Activated naive CD4-positive, alpha-beta T cell treated with anti-CD3 and anti-CD28 coated beads, Interleukin-2, amount 10 ng/mL, durations not matched to agents 7 days and 5 days (primary cell): ENCODE results near the gene ZSCAN5C.
A peak's percentile ranks its signal among the peaks of the same experiment; 100 is the strongest.
"Not testable (repeated sequence)": the region's sequence is repeated elsewhere in the genome, so short reads cannot be mapped to it uniquely, and the experiment has no call there.

Experiments
- CTCF ChIA-PET: fragments of 350-600 bp; sonication (Branson Sonifier 250); formaldehyde crosslinking; loops from one replicate; lab custom pipeline; 2021; ENCODE audit warnings: antibody characterized with exemption; lab: Charles Lee
- DNase-seq: peaks from one replicate; pipeline ENCODE4 v3.0.0-alpha.2; 2020
- H3K27ac Mint-ChIP-seq: one replicate; pipeline ENCODE4 v1.8.0; 2021; ENCODE audit warnings: mild to moderate bottlenecking, moderate library complexity, mixed read lengths
- H3K27me3 Mint-ChIP-seq: one replicate; pipeline ENCODE4 v1.8.0; 2021; ENCODE audit warnings: mild to moderate bottlenecking, mixed read lengths
- H3K36me3 Mint-ChIP-seq: one replicate; pipeline ENCODE4 v1.8.0; 2021; ENCODE audit warnings: mixed read lengths
- H3K4me1 Mint-ChIP-seq: one replicate; pipeline ENCODE4 v1.8.0; 2021; ENCODE audit warnings: mixed read lengths
- H3K4me3 Mint-ChIP-seq: one replicate; pipeline ENCODE4 v1.8.0; 2021; ENCODE audit warnings: mild to moderate bottlenecking, moderate library complexity, mixed read lengths
- H3K9me3 Mint-ChIP-seq: one replicate; pipeline ENCODE4 v1.8.0; 2021; ENCODE audit warnings: mixed read lengths

The ZSCAN5C gene

DNA sequence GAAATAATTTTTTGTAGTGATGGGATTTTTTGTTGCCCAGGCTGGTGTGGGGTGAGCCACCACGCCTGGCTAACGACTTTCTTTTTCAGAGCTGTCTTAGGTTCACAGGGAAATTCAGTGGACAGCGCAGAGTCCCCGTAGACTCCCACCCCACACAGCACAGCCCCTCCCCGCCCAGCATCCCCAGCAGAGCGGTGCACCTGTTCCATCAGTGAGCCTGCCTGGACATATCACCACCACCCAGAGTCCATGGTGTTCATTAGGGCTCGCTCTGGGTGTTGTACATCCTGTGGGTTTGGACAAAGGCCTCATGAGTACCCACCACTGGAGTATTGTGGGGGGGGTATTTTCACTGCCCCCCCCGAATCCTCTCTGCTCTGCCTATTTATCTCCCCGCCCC lies 8.0 kb downstream of the ZSCAN5C start:
- H3K27me3 Mint-ChIP-seq, H3K4me1 Mint-ChIP-seq, H3K27ac Mint-ChIP-seq, H3K9me3 Mint-ChIP-seq, H3K36me3 Mint-ChIP-seq, H3K4me3 Mint-ChIP-seq, CTCF ChIA-PET, DNase-seq: not testable (repeated sequence)

DNA sequence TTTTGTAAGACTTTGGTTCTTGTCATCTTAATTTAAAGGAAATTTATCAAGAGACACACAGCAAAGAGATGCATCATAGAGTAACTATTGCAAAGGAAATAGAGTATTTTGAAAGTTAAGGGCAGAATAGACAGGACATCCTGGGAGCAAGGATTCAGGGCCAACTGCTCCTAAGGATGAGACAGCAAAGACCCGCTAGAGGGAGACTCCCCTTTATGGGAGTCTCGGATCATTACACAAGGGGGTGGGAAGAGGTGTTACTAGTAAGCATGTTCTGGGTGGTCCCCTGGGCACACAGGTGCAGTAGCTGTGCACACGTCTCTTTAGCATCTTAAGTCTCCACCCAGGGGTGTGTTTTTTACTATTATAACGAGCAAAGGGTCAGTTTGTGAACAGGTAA lies 9.6 kb downstream of the ZSCAN5C start:
- CTCF ChIA-PET, result no interaction called here
- no peak overlapping the region for H3K27ac Mint-ChIP-seq
- DNase-seq, result no peak
- H3K4me3 Mint-ChIP-seq, result no peak overlapping the region
- no peaks in the 10 kb centered on the region for H3K9me3 Mint-ChIP-seq
- peaks cover under 1% of the 10 kb centered on the region for H3K4me1 Mint-ChIP-seq
- peaks cover 16% of the 10 kb centered on the region for H3K27me3 Mint-ChIP-seq
- H3K36me3 Mint-ChIP-seq, result no peaks in the 10 kb centered on the region

DNA sequence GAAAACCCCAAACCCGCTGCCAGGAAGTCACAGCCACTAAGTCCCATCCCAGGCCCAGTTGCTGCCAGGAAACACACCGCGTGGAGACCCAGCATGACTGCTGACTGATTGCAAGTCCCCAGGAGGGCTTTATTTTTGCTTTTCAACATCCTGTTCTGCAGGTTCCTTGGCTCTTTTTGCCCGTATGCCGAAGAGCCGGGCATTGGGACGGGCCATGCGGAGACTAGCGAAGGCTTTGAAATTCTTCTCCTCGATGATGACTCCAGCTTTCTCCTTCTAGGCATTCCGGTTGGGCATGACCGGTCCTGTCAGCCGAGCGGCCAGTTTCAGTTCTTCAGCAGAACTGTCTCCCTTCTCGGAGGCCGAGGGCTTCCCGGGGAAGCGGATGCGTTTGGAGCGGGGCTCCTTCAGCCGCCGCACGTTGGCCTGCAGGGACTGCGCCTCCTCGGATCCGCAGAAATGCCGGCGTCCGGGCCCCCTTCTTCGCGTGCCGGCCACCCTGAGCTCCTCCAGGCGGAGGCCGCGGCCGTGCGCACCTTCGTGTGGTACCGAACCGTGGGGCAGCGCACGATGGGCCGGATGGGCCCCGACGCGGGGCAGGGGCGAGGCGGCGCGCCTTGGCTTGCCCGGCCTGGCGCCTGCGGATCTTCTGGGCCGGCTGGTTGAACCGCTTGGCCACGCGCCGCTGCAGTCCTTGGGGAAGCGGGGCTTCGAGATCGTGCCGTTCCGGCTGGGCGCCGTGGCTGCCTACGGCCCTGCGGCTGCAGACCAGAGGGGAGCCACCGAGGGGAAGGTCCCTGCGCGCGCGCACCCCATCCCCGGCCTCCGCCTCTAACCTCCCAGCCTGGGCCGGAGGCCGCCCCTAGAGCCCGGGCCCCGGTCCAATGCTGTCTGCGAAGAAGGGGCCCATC lies 15.2 kb downstream of the ZSCAN5C start:
- Mint-ChIP-seq H3K4me3 (peak overlapping the region; percentile 44), H3K27ac (no peak overlapping the region), H3K4me1 (peaks cover 8% of the 10 kb centered on the region), H3K9me3 (no peaks in the 10 kb centered on the region), H3K36me3 (no peaks in the 10 kb centered on the region), H3K27me3 (peaks cover 33% of the 10 kb centered on the region)
- CTCF ChIA-PET, result no interaction called here
- DNase-seq, result peak; percentile 32

DNA sequence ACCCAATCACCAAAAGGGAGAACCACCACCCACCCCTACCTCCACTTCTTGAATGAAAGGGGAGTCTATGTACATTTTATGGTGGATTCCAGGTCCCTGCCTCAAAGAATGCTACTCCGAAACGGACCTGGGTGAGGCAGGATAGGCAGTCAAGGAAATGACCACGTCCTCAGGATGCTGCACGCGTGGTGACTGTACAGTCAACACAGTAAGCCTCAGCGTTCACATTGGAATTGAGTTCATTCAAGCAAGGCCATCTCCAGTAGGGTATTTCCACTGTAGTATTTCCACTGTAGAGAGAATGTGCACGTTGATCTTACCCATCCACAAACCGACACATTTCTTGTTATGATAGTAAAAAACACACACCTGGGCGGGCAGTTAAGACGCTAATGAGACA lies 16.9 kb downstream of the ZSCAN5C start:
- no peaks in the 10 kb centered on the region for H3K36me3 Mint-ChIP-seq
- no peak overlapping the region for H3K27ac Mint-ChIP-seq
- no peak for DNase-seq
- peaks cover 8% of the 10 kb centered on the region for H3K4me1 Mint-ChIP-seq
- no peak overlapping the region for H3K4me3 Mint-ChIP-seq
- peaks cover 33% of the 10 kb centered on the region for H3K27me3 Mint-ChIP-seq
- CTCF ChIA-PET, result no interaction called here
- no peaks in the 10 kb centered on the region for H3K9me3 Mint-ChIP-seq

DNA sequence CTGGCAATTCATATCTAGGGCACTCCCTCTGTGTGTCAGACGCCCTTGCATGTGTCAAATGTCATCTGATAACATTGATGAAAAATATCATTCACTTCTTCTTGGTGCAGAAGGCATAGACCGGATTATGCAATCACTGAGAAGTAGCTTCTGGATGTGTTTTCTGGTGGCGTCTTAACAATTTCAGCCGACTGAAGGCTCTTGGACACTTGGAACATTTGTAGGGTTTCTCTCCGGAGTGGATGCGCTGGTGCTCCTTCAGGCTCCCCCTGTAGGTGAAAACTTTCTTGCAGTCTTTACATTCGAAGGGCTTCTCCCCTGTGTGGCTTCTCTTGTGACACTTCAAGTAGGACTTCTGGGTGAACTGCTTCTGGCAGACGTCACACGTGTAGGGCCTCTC lies 19.4 kb downstream of the ZSCAN5C start:
- DNase-seq, H3K9me3 Mint-ChIP-seq, H3K36me3 Mint-ChIP-seq, H3K4me3 Mint-ChIP-seq, H3K27ac Mint-ChIP-seq, H3K4me1 Mint-ChIP-seq: not testable (repeated sequence)
- CTCF ChIA-PET, result interaction anchor here (1.7 to 1.8 kb wide), 2 partner anchors 33 to 39 kb away, joined by 3 to 4 read pairs; no protein-coding TSS in a partner anchor
- H3K27me3 Mint-ChIP-seq, result peaks cover 23% of the 10 kb centered on the region

DNA sequence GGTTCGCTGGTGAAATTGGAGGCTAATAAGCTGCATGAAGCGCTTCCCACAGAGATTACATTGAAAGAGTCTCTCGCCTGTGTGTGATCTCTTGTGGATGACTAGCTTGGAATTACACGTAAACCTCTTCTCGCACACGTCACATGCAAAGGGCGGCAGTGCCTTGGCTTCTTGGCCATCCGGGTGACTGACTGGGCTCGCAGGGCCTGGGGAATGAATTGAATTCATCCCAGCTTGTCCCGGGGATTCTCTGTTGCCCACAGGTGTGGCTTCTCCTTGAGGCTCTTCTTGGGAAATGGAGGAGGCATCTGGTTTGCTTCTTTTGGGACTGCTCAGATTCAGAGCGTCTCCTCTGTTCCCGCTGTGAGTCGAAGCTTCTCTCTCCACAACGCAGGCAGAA lies 19.8 kb downstream of the ZSCAN5C start:
- no peaks in the 10 kb centered on the region for H3K9me3 Mint-ChIP-seq
- no peak for DNase-seq
- H3K36me3 Mint-ChIP-seq, result no peaks in the 10 kb centered on the region
- H3K27ac Mint-ChIP-seq, result no peak overlapping the region
- no peak overlapping the region for H3K4me3 Mint-ChIP-seq
- H3K27me3 Mint-ChIP-seq, result peaks cover 18% of the 10 kb centered on the region
- H3K4me1 Mint-ChIP-seq, result peaks cover 7% of the 10 kb centered on the region
- CTCF ChIA-PET, result interaction anchor here (1.8 kb wide), 1 partner anchor 39 kb away, joined by 3 read pairs; no protein-coding TSS in a partner anchor

DNA sequence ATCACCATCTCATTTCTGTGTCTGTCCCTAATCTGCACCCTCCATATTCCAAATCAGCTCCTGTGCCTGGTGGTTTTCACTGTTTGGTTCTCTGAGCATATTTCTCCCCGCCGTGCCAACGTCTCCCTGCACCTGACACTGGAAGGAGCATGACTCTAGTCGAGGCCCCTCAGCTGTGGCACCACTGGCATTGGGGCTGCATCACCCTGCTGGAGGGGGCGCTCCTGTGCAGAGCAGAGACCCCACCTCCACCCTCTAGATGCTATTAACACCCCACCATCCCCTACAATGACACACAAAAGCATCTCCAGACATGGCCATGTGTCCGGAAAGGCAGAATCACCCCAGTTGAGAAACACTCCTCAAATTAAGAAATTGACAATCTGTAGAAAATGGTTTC lies 20.8 kb downstream of the ZSCAN5C start:
- CTCF ChIA-PET, result no interaction called here
- Mint-ChIP-seq H3K4me1 (peaks cover 2% of the 10 kb centered on the region), H3K27ac (no peak overlapping the region), H3K27me3 (peaks cover 8% of the 10 kb centered on the region), H3K4me3 (no peak overlapping the region), H3K36me3 (no peaks in the 10 kb centered on the region), H3K9me3 (no peaks in the 10 kb centered on the region)
- DNase-seq, result no peak

DNA sequence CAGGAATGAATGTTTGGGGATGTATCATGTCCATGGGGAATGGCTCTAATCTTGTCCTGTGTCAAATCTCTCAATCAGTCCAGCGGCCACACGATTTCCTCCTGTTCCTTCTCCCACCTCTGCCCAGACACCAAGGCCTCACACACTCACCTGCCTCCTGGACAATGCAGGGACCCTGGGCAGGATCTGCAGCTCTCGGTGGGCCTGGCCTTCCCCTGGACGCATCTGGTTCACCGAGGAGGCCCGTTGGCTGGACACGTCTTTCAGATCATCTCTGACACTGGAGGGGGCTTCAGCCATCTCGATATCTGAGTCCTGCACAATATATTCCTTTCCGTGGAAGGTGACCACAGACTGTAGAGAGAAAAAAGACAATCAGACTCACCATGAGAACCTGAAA lies 21.4 kb downstream of the ZSCAN5C start:
- Mint-ChIP-seq H3K36me3 (no peaks in the 10 kb centered on the region), H3K9me3 (no peaks in the 10 kb centered on the region), H3K27ac (no peak overlapping the region), H3K4me1 (no peaks in the 10 kb centered on the region), H3K4me3 (no peak overlapping the region), H3K27me3 (peaks cover 2% of the 10 kb centered on the region)
- no peak for DNase-seq
- CTCF ChIA-PET, result no interaction called here

DNA sequence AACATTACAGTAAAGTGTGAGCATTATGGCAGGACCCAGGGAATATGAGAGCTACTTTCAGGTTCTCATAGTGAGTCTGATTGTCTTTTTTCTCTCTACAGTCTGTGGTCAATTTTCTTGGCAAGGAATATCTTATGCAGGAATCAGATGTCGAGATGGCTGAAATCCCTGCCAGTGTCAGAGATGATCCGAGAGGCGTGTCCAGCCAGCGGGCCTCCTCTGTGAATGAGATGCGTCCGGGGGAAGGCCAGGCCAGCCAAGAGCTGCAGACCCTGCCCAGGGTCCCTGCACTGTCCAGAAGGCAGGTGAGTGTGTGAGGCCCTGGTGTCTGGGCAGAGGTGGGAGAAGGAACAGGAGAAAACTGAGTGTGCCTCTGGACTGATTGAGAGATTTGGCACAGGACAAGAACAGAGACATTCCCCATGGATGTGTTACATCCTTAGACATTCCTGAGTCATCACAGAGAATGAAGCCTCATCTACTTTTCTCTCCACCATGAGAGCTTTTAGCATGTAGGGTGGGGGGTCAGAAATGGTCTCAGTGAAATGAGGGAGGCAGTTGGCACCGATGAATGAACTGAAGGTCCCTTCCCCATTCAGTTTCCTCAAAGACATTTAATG lies 43.2 kb downstream of the ZSCAN5C start:
- CTCF ChIA-PET, result no interaction called here
- Mint-ChIP-seq H3K27me3 (no peaks in the 10 kb centered on the region), H3K9me3 (no peaks in the 10 kb centered on the region), H3K36me3 (no peaks in the 10 kb centered on the region), H3K4me1 (no peaks in the 10 kb centered on the region), H3K4me3 (no peak overlapping the region), H3K27ac (no peak overlapping the region)
- no peak for DNase-seq

DNA sequence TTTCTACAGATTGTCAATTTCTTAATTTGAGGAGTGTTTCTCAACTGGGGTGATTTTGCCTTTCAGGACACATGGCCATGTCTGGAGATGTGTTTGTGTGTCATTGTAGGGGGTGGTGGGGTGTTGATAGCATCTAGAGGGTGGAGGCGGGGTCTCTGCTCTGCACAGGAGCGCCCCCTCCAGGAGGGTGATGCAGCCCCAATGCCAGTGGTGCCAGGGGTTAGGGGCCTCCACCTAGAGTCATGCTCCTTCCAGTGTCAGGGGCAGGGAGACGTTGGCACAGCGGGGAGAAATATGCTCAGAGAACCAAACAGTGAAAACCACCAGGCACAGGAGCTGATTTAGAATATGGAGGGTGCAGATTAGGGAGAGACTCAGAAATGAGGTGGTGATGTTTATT lies 43.7 kb downstream of the ZSCAN5C start:
- CTCF ChIA-PET, H3K36me3 Mint-ChIP-seq, H3K27ac Mint-ChIP-seq, H3K4me1 Mint-ChIP-seq, H3K27me3 Mint-ChIP-seq, DNase-seq, H3K4me3 Mint-ChIP-seq, H3K9me3 Mint-ChIP-seq: not testable (repeated sequence)

DNA sequence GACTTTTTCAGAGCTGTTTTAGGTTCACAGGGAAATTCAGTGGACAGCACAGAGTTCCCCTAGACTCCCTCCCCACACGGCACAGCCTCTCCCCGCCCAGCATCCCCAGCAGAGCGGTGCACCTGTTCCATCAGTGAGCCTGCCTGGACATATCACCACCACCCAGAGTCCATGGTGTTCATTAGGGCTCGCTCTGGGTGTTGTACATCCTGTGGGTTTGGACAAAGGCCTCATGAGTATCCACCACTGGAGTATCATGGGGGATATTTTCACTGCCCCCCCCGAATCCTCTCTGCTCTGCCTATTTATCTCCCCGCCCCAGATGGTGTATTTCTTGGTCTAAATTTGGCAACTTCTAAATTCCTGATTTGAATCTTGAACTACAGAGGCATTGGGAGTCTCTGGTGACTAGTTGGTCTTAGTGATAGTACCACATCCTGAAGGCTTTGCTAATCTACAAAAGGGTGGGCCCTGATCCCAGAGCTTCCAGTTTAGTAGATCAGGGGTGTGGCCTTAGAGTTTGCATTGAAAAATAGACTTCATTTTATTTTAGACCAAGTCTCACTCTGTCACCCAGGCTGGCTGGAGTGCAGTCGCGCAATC lies 46.8 kb downstream of the ZSCAN5C start:
- DNase-seq, H3K27ac Mint-ChIP-seq, H3K4me3 Mint-ChIP-seq, H3K27me3 Mint-ChIP-seq, H3K4me1 Mint-ChIP-seq, H3K36me3 Mint-ChIP-seq, H3K9me3 Mint-ChIP-seq: not testable (repeated sequence)
- CTCF ChIA-PET, result interaction anchor here (1.5 kb wide), 1 partner anchor 183 kb away, joined by 3 read pairs; no protein-coding TSS in a partner anchor

DNA sequence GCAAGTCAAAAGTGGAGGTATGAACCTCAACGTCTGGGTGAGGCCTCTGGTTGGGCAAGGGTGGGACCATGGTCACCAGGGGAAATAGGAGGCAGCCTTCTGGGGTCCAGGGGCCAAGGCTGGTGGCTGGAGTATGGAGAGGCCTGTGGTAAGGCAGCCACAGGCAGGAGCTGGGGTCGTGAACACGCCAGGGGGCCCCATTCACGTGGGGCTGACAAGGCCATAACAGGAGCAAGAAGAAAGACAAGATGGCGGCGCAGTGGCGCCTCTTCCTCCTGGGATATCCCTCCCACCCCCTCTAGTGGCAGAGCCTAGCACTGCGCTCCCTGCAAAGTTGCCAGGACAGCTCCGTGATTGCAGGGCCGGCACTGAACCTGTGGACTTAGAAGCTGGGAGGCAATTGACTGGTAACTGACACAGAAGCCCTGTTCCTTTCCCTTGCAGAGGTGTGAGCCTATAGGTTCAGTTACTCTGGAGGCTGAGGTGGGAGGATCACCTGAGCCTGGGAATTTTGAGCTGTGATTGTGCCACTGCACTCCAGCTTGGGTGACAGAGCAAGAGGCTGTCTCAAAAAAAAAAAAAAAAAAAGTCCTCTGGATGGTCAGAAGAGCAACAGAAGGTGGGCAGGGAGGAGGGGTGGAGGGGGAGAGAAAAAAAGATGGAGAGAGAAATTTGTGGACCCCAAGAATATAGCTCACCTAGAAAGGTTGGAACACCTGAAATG lies 50.8 kb downstream of the ZSCAN5C start:
- Mint-ChIP-seq H3K36me3 (no peaks in the 10 kb centered on the region), H3K9me3 (peaks cover 2% of the 10 kb centered on the region), H3K27ac (no peak overlapping the region), H3K27me3 (peaks cover 4% of the 10 kb centered on the region), H3K4me1 (no peaks in the 10 kb centered on the region), H3K4me3 (no peak overlapping the region)
- CTCF ChIA-PET, result interaction anchor here (0.7 to 5.1 kb wide), 38 partner anchors 8 to 846 kb away, joined by 3 to 98 read pairs (median 4); partner anchors contain the start of genes EDDM13 and ZNF444
- peak; percentile 84 for DNase-seq

DNA sequence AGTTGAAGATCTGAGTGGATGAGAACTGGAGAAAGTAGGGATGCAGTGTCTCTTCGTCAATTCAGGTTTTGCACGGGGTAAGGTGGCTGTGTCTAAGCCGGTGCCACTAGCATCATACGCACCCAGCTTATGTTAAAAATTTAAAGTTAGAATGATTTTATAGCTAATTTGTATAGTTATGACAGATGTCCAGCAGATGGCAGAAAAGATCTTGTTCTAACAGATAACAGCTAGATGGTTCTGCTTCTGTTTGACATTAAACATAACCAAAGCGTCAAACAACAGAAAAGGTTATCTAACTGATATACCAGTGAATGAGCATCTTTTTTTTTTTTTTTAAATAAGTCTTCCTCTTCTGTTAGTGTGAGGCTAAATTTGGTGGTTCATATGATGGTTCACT lies 51.7 kb downstream of the ZSCAN5C start:
- Mint-ChIP-seq H3K4me1 (no peaks in the 10 kb centered on the region), H3K9me3 (peaks cover 2% of the 10 kb centered on the region), H3K4me3 (no peak overlapping the region), H3K27me3 (peaks cover 4% of the 10 kb centered on the region), H3K27ac (no peak overlapping the region), H3K36me3 (no peaks in the 10 kb centered on the region)
- DNase-seq, result no peak
- CTCF ChIA-PET, result interaction anchor here (0.6 to 5.1 kb wide), 29 partner anchors 8 to 1632 kb away, joined by 3 to 98 read pairs (median 4); partner anchors contain the start of genes EDDM13 and ZNF444

DNA sequence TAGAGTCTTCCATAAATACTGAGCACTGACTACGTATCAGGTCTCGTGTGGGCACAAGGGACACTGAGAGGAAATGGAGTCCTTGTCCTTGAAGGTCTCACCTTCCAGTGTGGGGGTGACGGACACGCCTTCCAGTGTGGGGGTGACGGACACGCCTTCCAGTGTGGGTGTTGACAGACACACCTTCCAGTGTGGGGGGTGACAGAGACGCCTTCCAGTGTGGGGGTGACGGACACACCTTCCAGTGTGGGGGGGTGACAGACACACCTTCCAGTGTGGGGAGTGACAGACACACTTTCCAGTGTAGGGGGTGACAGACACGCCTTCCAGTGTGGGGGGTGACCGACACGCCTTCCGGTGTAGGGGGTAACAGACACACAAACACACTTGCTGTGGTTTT lies 56.2 kb downstream of the ZSCAN5C start:
- no peak overlapping the region for H3K27ac Mint-ChIP-seq
- no peak for DNase-seq
- CTCF ChIA-PET, result interaction anchor here (0.8 kb wide), 1 partner anchor 177 kb away, joined by 3 read pairs; no protein-coding TSS in a partner anchor
- H3K27me3 Mint-ChIP-seq, result no peaks in the 10 kb centered on the region
- H3K4me1 Mint-ChIP-seq, result no peaks in the 10 kb centered on the region
- H3K36me3 Mint-ChIP-seq, result no peaks in the 10 kb centered on the region
- no peak overlapping the region for H3K4me3 Mint-ChIP-seq
- no peaks in the 10 kb centered on the region for H3K9me3 Mint-ChIP-seq
